ENCODE data around the gene UBTD2.

DNA sequence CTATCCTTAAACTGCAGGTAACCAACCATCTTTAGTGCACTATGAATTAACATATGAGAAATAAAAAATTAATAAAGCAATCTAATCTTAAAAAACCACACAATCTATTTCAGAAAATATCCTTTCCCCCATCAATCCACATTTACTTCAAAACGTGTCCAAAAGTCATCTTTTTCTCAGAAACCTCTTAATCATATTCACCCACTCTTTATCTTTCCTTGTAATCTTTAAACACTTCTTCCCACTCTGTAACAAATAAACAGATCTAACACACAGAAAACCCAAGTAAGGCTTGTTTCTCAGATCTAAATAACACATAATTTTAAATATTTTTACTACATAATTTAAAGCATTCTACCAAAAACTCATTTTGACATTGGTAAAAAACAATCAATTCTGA lies 45.2 kb downstream of the UBTD2 start:
- TF ChIP-seq CTCF (conservative IDR thresholded peaks at IDR 0.05 in 1 of 2, IDR thresholded peaks at IDR 0.05 in 1 of 2; ENCODE audit: low read depth in 1 of 2, low read length in 2 of 2) (no peak), EZH2 (IDR thresholded peaks at IDR 0.05; ENCODE audit: low read length, missing control alignments) (no peak)

Measured in fibroblast of lung (primary cell).